Measurements from ENCODE around the gene PID1.

Gene PID1

GRCh38 chr2:229261599-229261998, 9.5 kb downstream of the PID1 start:
- no peak for DNase-seq (ENCODE audit: low read depth, low spot score)

GRCh38 chr2:229261076-229261475, 10.0 kb downstream of the PID1 start:
- DNase-seq (ENCODE audit: low read depth, low spot score): no peak

- DNase-seq (ENCODE audit: low read depth, low spot score): no peak
Measured at GRCh38 chr2:229257985-229258384, 13.1 kb downstream of the PID1 start.

GRCh38 chr2:229256376-229256775, 14.7 kb downstream of the PID1 start:
- DNase-seq (ENCODE audit: low read depth, low spot score): no peak

- no peak for DNase-seq (ENCODE audit: low read depth, low spot score)
Measured at GRCh38 chr2:229254206-229254605, 16.9 kb downstream of the PID1 start.

- DNase-seq (ENCODE audit: low read depth, low spot score): no peak
Measured at GRCh38 chr2:229252996-229253395, 18.1 kb downstream of the PID1 start.

GRCh38 chr2:229252280-229252679, 18.8 kb downstream of the PID1 start:
- no peak for DNase-seq (ENCODE audit: low read depth, low spot score)

GRCh38 chr2:229249536-229249935, 21.6 kb downstream of the PID1 start:
- DNase-seq (ENCODE audit: low read depth, low spot score): no peak

- DNase-seq (ENCODE audit: low read depth, low spot score): no peak
Measured at GRCh38 chr2:229246334-229246733, 24.8 kb downstream of the PID1 start.

GRCh38 chr2:229244975-229245374, 26.1 kb downstream of the PID1 start:
- no peak for DNase-seq (ENCODE audit: low read depth, low spot score)

GRCh38 chr2:229243890-229244560, 27.1 kb downstream of the PID1 start:
- no peak for DNase-seq (ENCODE audit: low read depth, low spot score)

GRCh38 chr2:229240984-229241491, 30.0 kb downstream of the PID1 start:
- DNase-seq (ENCODE audit: low read depth, low spot score): no peak

- no peak for DNase-seq (ENCODE audit: low read depth, low spot score)
Measured at GRCh38 chr2:229239021-229239420, 32.1 kb downstream of the PID1 start.

- no peak for DNase-seq (ENCODE audit: low read depth, low spot score)
Measured at GRCh38 chr2:229237270-229237669, 33.8 kb downstream of the PID1 start.

GRCh38 chr2:229235131-229235914, 35.8 kb downstream of the PID1 start:
- DNase-seq (ENCODE audit: low read depth, low spot score): no peak

GRCh38 chr2:229231885-229232284, 39.2 kb downstream of the PID1 start:
- no peak for DNase-seq (ENCODE audit: low read depth, low spot score)

GRCh38 chr2:229231328-229231868, 39.7 kb downstream of the PID1 start:
- DNase-seq (ENCODE audit: low read depth, low spot score): no peak

GRCh38 chr2:229230911-229231310, 40.2 kb downstream of the PID1 start:
- DNase-seq (ENCODE audit: low read depth, low spot score): no peak

GRCh38 chr2:229230256-229230655, 40.8 kb downstream of the PID1 start:
- no peak for DNase-seq (ENCODE audit: low read depth, low spot score)

GRCh38 chr2:229226382-229226781, 44.7 kb downstream of the PID1 start:
- DNase-seq (ENCODE audit: low read depth, low spot score): no peak

GRCh38 chr2:229223107-229223506, 48.0 kb downstream of the PID1 start:
- DNase-seq (ENCODE audit: low read depth, low spot score): no peak

- DNase-seq (ENCODE audit: low read depth, low spot score): no peak
Measured at GRCh38 chr2:229221641-229222040, 49.4 kb downstream of the PID1 start.

- DNase-seq (ENCODE audit: low read depth, low spot score): no peak
Measured at GRCh38 chr2:229220254-229220653, 50.8 kb downstream of the PID1 start.

Data from activated CD4-positive, CD25-positive, alpha-beta regulatory T cell treated with anti-CD3 and anti-CD28 coated beads, Interleukin-2, amount 50 U/mL, for 16 hours (primary cell).